ENCODE measurements around the gene PAGE3. TPM values are rescaled to one million over a fixed set of nuclear protein-coding genes. Genes with fewer than 3 reads are reported as not detected.

PAGE3 gene
- total RNA-seq, 3 donors from 2014 or later, result not detected

GRCh38 chrX:55253528-55253927 lies 11.2 kb downstream of the PAGE3 start:
- Histone ChIP-seq H3K4me3 (no peak overlapping the region), H3K9me3 (peaks cover 2% of the 10 kb centered on the region), H3K4me1 (ENCODE audit: low read depth) (no peaks in the 10 kb centered on the region), H3K36me3 (ENCODE audit: low read depth) (no peaks in the 10 kb centered on the region)
- intact Hi-C loops (cut with DNase I, micrococcal nuclease), result no loop called here
- TF ChIP-seq CTCF (IDR thresholded peaks at IDR 0.05), result no peak
- DNase-seq (no peak), ATAC-seq (no peak)

- Histone ChIP-seq H3K9me3 (no peaks in the 10 kb centered on the region), H3K4me3 (no peak overlapping the region), H3K4me1 (ENCODE audit: low read depth) (no peaks in the 10 kb centered on the region), H3K36me3 (ENCODE audit: low read depth) (no peaks in the 10 kb centered on the region)
- DNase-seq (no peak), ATAC-seq (no peak)
- TF ChIP-seq CTCF (IDR thresholded peaks at IDR 0.05), result no peak
- intact Hi-C loops (cut with DNase I, micrococcal nuclease), result no loop called here
These were observed 23.9 kb downstream of the PAGE3 start for GRCh38 chrX:55240788-55241340.

GRCh38 chrX:55220119-55220794 lies 44.5 kb downstream of the PAGE3 start, which contains the start of gene PAGE5:
TSS of gene PAGE5 (plus strand) at chrX:55220346. CDS start at chrX:55221383, 1,037 bp downstream.
- no peaks in the 10 kb centered on the region for H3K9me3 ChIP-seq
- intact Hi-C loops (cut with DNase I, micrococcal nuclease), result no loop called here
- no peaks in the 10 kb centered on the region for H3K36me3 ChIP-seq (ENCODE audit: low read depth)
- no peak for DNase-seq
- no peaks in the 10 kb centered on the region for H3K4me1 ChIP-seq (ENCODE audit: low read depth)
- ATAC-seq, result no peak
- H3K4me3 ChIP-seq, result no peak within 1 kb of the TSS
- TF ChIP-seq CTCF (IDR thresholded peaks at IDR 0.05), result no peak

GRCh38 chrX:55213381-55213780 lies 51.3 kb downstream of the PAGE3 start:
- Histone ChIP-seq H3K9me3 (no peaks in the 10 kb centered on the region), H3K4me3 (no peak overlapping the region), H3K36me3 (ENCODE audit: low read depth) (no peaks in the 10 kb centered on the region), H3K4me1 (ENCODE audit: low read depth) (no peaks in the 10 kb centered on the region)
- no peak for TF ChIP-seq CTCF (IDR thresholded peaks at IDR 0.05)
- intact Hi-C loops (cut with DNase I, micrococcal nuclease), result no loop called here
- DNase-seq (no peak), ATAC-seq (no peak)

- ATAC-seq (peak; percentile 81), DNase-seq (peak in 1 of 3 donors; percentile 9)
- intact Hi-C loops (cut with DNase I, micrococcal nuclease), result no loop called here
- no peak overlapping the region for H3K4me3 ChIP-seq
- no peak for TF ChIP-seq CTCF (IDR thresholded peaks at IDR 0.05)
- H3K4me1 ChIP-seq (ENCODE audit: low read depth), result no peaks in the 10 kb centered on the region
- H3K36me3 ChIP-seq (ENCODE audit: low read depth), result no peaks in the 10 kb centered on the region
- H3K9me3 ChIP-seq, result no peaks in the 10 kb centered on the region
These were observed 53.6 kb downstream of the PAGE3 start for GRCh38 chrX:55210931-55211677.

Other genes with a start within 250 kb of the PAGE3 start
- not detected for gene ALAS2, start 233.9 kb downstream of the PAGE3 start, total RNA-seq
- not detected for gene PAGE2B, start 189.9 kb downstream of the PAGE3 start, total RNA-seq
- gene PAGE2, start 175.9 kb downstream of the PAGE3 start, total RNA-seq, result not detected
- gene PAGE5, start 44.6 kb downstream of the PAGE3 start, total RNA-seq, result not detected
- 10 to 100 TPM in 1 of 3 donors, 1 to 10 TPM in 2; 3.8 to 18.3 (median 7.1) TPM for gene MAGEH1, start 187.2 kb upstream of the PAGE3 start, total RNA-seq
- 1 to 10 TPM in 1 of 3 donors, under 1 TPM in 2; 0.26 to 1.8 (median 0.80) TPM for gene USP51, start 224.9 kb upstream of the PAGE3 start, total RNA-seq